PC-3 (cell line): ENCODE data around the gene RGS11.

Experiments
- EZH2 ChIP-seq: fragments of 300-600 bp; sonication (generic); IDR thresholded peaks from one replicate; pipeline ENCODE4 v1.6.1; 2017; ENCODE audit warnings: antibody characterized with exemption, mild to moderate bottlenecking, low read length; ENCODE audit not compliant: unreplicated experiment
- EZH2phosphoT487 ChIP-seq: fragments of 300-600 bp; sonication (generic); IDR thresholded peaks from 2 replicates; pipeline ENCODE4 v1.6.1; 2018; ENCODE audit warnings: mild to moderate bottlenecking, antibody characterized with exemption, low read length, borderline replicate concordance
- TF ChIP-seq, protein P1 (sequence below): fragments of 300-600 bp; sonication (generic); conservative IDR thresholded peaks from 2 replicates; pipeline ENCODE4 v1.5.1; 2017; ENCODE audit warnings: antibody characterized with exemption, low read depth, mild to moderate bottlenecking, low read length

DNA sequence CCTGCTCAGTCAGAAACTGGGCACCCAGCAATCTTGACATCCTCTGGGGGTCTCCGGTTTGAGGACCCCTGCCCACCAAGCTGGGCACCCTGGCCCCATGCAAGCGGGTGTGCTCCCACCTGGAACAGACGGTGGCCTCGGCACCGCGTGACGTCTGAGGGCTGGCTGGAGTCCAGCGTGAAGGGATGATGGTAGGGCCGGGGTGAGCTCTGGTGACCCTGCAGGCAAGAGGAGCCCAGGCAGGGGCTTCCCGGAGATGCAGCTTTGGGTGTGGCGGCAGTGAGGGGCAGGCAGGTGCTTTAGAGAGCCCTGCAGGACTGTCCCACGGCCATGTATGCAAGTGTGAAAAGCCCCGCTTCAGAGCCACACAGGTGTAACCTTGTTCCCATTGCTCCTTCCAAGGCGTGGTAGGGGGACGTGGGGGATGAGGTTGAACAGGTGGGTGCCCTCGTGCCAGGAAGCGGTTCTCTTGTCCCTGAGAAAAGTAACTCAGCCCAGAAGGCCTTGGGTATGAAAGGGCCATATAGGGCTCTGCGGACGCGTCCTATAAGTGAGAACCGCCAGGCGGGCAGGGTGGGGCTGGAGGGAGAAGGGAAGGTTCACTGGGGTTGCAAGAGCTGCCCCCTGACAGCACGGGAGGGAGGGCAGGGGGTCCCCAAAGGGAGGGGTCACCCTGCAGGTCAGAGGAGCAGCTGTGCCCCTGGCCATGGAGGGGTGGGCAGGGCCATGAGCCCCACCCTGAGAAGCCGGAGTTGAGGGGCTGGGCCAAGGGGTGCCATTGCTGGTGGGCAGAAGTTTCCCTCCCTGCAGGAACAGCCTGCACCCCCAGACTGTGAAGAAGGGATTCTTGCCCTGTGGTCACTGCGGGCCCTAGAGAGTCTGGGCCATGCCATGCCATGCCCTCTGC, 9.2 kb downstream of the RGS11 start:
- TF ChIP-seq, protein P1, sequence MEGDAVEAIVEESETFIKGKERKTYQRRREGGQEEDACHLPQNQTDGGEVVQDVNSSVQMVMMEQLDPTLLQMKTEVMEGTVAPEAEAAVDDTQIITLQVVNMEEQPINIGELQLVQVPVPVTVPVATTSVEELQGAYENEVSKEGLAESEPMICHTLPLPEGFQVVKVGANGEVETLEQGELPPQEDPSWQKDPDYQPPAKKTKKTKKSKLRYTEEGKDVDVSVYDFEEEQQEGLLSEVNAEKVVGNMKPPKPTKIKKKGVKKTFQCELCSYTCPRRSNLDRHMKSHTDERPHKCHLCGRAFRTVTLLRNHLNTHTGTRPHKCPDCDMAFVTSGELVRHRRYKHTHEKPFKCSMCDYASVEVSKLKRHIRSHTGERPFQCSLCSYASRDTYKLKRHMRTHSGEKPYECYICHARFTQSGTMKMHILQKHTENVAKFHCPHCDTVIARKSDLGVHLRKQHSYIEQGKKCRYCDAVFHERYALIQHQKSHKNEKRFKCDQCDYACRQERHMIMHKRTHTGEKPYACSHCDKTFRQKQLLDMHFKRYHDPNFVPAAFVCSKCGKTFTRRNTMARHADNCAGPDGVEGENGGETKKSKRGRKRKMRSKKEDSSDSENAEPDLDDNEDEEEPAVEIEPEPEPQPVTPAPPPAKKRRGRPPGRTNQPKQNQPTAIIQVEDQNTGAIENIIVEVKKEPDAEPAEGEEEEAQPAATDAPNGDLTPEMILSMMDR = no peak
- TF ChIP-seq EZH2 (no peak), EZH2phosphoT487 (no peak)
